CD14-positive monocyte (primary cell): ENCODE measurements around the gene HLA-G. TPM values are rescaled to one million over a fixed set of nuclear protein-coding genes. Genes with fewer than 3 reads are reported as not detected.

ENCODE experiments used
- DNase-seq, 3 donors: peaks; one replicate each; pipeline ENCODE4 v3.0.0-alpha.2; 2011 to 2022
- H2AFZ ChIP-seq: 2 replicates; pipeline ENCODE4 v1.6.0; 2012; ENCODE audit warnings: mild to moderate bottlenecking, low read depth, low read length, inconsistent platforms; ENCODE audit not compliant: insufficient read depth, poor library complexity, severe bottlenecking
- H3K27ac ChIP-seq, 2 donors: 1 replicate in 1 of 2; 2 replicates in 1 of 2; pipeline ENCODE4 v1.5.1; 2012 to 2013; ENCODE audit warnings: low read length in 2 of 2, control low read depth in 1 of 2, inconsistent platforms in 1 of 2, low read depth in 1 of 2, mild to moderate bottlenecking in 1 of 2
- H3K27me3 ChIP-seq, 2 donors: one replicate each; pipeline versions ENCODE4 v1.6.0 to v1.6.1; 2011 to 2013; ENCODE audit warnings: low read length in 2 of 2; ENCODE audit not compliant: control insufficient read depth in 2 of 2, insufficient read depth in 2 of 2
- H3K36me3 ChIP-seq, 2 donors: replicated peaks in 1 of 2; 1 replicate in 1 of 2; 2 replicates in 1 of 2; pipeline versions ENCODE4 v1.5.1 to v1.6.1; 2012 to 2013; ENCODE audit warnings: low read length in 2 of 2, control low read depth in 1 of 2, inconsistent platforms in 1 of 2, mild to moderate bottlenecking in 1 of 2; ENCODE audit not compliant: insufficient read depth in 2 of 2, control insufficient read depth in 1 of 2
- H3K4me1 ChIP-seq, 2 donors: 1 replicate in 1 of 2; 2 replicates in 1 of 2; pipeline versions ENCODE4 v1.5.1 to v1.6.1; 2012 to 2013; ENCODE audit warnings: low read length in 2 of 2, control low read depth in 1 of 2, inconsistent platforms in 1 of 2, mild to moderate bottlenecking in 1 of 2, moderate library complexity in 1 of 2; ENCODE audit not compliant: insufficient read depth in 2 of 2, control insufficient read depth in 1 of 2
- H3K4me2 ChIP-seq: replicated peaks from 2 replicates; pipeline ENCODE3; 2012; ENCODE audit warnings: low read length, moderate library complexity, mild to moderate bottlenecking; ENCODE audit not compliant: poor library complexity, severe bottlenecking; ENCODE audit errors: extremely low read depth
- H3K4me3 ChIP-seq, 3 experiments: fragments of 200-600 bp in 1 of 3; sonication (generic) in 1 of 3; replicated peaks in 1 of 3; 1 replicate in 2 of 3; 2 replicates in 1 of 3; pipeline ENCODE4 v1.5.1; 2011 to 2013; ENCODE audit warnings: low read length in 3 of 3, mild to moderate bottlenecking in 3 of 3, control low read depth in 2 of 3, low read depth in 2 of 3, inconsistent platforms in 1 of 3, moderate library complexity in 1 of 3
- H3K79me2 ChIP-seq: 2 replicates; pipeline ENCODE4 v1.6.0; 2012; ENCODE audit warnings: mild to moderate bottlenecking, control low read depth, inconsistent platforms, low read length, moderate library complexity; ENCODE audit not compliant: insufficient read depth
- H3K9ac ChIP-seq: 2 replicates; pipeline ENCODE4 v1.6.0; 2017; ENCODE audit warnings: low read length, mild to moderate bottlenecking; ENCODE audit not compliant: insufficient read depth, poor library complexity, severe bottlenecking
- H3K9me3 ChIP-seq, 2 donors: replicated peaks in 1 of 2; 1 replicate in 1 of 2; 2 replicates in 1 of 2; pipeline versions ENCODE4 v1.5.1 to v1.6.1; 2012 to 2013; ENCODE audit warnings: low read length in 2 of 2, control low read depth in 1 of 2; ENCODE audit not compliant: control insufficient read depth in 1 of 2, insufficient read depth in 1 of 2
- H4K20me1 ChIP-seq: 2 replicates; pipeline ENCODE4 v1.6.0; 2012; ENCODE audit warnings: mild to moderate bottlenecking, low read length, control low read depth, moderate library complexity; ENCODE audit not compliant: insufficient read depth
- H3K27ac Mint-ChIP-seq, 7 donors: one replicate each; pipeline ENCODE4 v1.8.0; 2020; ENCODE audit warnings: mild to moderate bottlenecking in 7 of 7, mixed read lengths in 7 of 7, moderate library complexity in 6 of 7, inconsistent platforms in 2 of 7
- H3K27me3 Mint-ChIP-seq, 3 donors: one replicate each; pipeline ENCODE4 v1.8.0; 2021 to 2022; ENCODE audit warnings: low read depth in 3 of 3, mild to moderate bottlenecking in 3 of 3, mixed read lengths in 3 of 3, moderate library complexity in 3 of 3, inconsistent platforms in 1 of 3
- H3K36me3 Mint-ChIP-seq, 2 donors: one replicate each; pipeline ENCODE4 v1.8.0; 2020; ENCODE audit warnings: mixed read lengths in 2 of 2, inconsistent platforms in 1 of 2, mild to moderate bottlenecking in 1 of 2
- H3K4me1 Mint-ChIP-seq: one replicate; pipeline ENCODE4 v1.8.0; 2020; ENCODE audit warnings: mild to moderate bottlenecking, mixed read lengths
- H3K4me3 Mint-ChIP-seq, 2 donors: one replicate each; pipeline ENCODE4 v1.8.0; 2020; ENCODE audit warnings: mild to moderate bottlenecking in 2 of 2, mixed read lengths in 2 of 2, moderate library complexity in 1 of 2
- H3K9me3 Mint-ChIP-seq, 7 donors: one replicate each; pipeline ENCODE4 v1.8.0; 2020 to 2022; ENCODE audit warnings: mixed read lengths in 7 of 7, mild to moderate bottlenecking in 6 of 7, moderate library complexity in 6 of 7, inconsistent platforms in 2 of 7
- WGBS: methylation state at CpG from one replicate; pipeline ENCODE4 v1.1.5; 2013; ENCODE audit warnings: missing lambda C conversion rate; ENCODE audit not compliant: insufficient coverage; 5-methylcytosine and 5-hydroxymethylcytosine counted together
- intact Hi-C, 2 donors: fragments of 100-400 bp; cut with micrococcal nuclease; formaldehyde crosslinking; loops; one replicate each; pipeline versions ENCODE4 v1.15.0 to v1.15.1; 2023
- polyA plus RNA-seq, 3 donors: library from polyadenylated mRNA; depleted of rRNA in 1 of 3; unstranded in 2 of 3; stranded (reverse) in 1 of 3; fragments of 300-500 nt in 2 of 3; fragments of >200 nt in 1 of 3; fragmentation: Illumina TruSeq in 2 of 3; gene quantifications; 1 replicate in 2 of 3; 2 replicates in 1 of 3; pipeline ENCODE4 v1.2.3, GENCODE V29; 2012 to 2021
- TF ChIP-seq, protein P1 (sequence below): fragments of 200-600 bp; IDR thresholded peaks from one replicate; pipeline ENCODE4 v1.8.0; 2022; ENCODE audit warnings: antibody characterized with exemption, mild to moderate bottlenecking

The HLA-G gene
- polyA plus RNA-seq, 3 donors: 0.12 to 2.3 (median 0.89) TPM

DNA sequence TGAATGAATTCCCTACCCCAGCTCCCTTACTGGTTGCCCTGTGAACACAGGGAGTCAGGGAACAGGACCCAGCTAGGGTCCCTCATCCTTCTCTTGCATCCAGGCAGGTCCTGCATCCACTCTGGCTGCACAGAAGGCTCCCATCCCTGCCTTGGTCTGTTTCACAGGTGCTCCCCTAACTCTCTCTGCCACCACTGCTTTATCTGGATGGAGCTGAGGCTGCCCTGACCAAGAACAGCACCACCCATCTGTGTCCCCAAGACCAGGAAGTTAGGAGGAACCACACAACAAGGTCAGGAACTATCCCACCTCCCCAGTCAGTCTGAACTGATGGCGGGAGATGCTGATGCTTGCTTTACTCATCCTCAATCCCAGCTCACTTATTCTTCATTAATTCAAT is 16.2 kb upstream of the HLA-G start:
- no peaks in the 10 kb centered on the region for H3K36me3 ChIP-seq
- H3K9me3 ChIP-seq: no peaks in the 10 kb centered on the region
- no peak overlapping the region for H2AFZ ChIP-seq
- peaks cover 8 to 30% (median 30%) of the 10 kb centered on the region in 3 donors for H3K27me3 Mint-ChIP-seq
- H3K4me2 ChIP-seq: no peak overlapping the region
- H4K20me1 ChIP-seq: no peaks in the 10 kb centered on the region
- no peaks in the 10 kb centered on the region for H3K36me3 Mint-ChIP-seq
- intact Hi-C loops: no loop called here
- peak overlapping the region in 1 of 7 donors; percentile 1 for H3K27ac Mint-ChIP-seq
- no peak overlapping the region for H3K27ac ChIP-seq
- TF ChIP-seq, protein P1, sequence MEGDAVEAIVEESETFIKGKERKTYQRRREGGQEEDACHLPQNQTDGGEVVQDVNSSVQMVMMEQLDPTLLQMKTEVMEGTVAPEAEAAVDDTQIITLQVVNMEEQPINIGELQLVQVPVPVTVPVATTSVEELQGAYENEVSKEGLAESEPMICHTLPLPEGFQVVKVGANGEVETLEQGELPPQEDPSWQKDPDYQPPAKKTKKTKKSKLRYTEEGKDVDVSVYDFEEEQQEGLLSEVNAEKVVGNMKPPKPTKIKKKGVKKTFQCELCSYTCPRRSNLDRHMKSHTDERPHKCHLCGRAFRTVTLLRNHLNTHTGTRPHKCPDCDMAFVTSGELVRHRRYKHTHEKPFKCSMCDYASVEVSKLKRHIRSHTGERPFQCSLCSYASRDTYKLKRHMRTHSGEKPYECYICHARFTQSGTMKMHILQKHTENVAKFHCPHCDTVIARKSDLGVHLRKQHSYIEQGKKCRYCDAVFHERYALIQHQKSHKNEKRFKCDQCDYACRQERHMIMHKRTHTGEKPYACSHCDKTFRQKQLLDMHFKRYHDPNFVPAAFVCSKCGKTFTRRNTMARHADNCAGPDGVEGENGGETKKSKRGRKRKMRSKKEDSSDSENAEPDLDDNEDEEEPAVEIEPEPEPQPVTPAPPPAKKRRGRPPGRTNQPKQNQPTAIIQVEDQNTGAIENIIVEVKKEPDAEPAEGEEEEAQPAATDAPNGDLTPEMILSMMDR: no peak
- no peak for DNase-seq
- peaks cover 11 to 24% of the 10 kb centered on the region in 2 donors for H3K27me3 ChIP-seq
- 94% methylated on average over 1 of the region's 1 CpG for WGBS
- no peak overlapping the region for H3K4me3 ChIP-seq
- no peak overlapping the region for H3K9ac ChIP-seq
- no peak overlapping the region for H3K4me3 Mint-ChIP-seq
- H3K9me3 Mint-ChIP-seq: no peaks in the 10 kb centered on the region
- H3K4me1 Mint-ChIP-seq: peaks cover 6% of the 10 kb centered on the region
- no peaks in the 10 kb centered on the region for H3K4me1 ChIP-seq
- H3K79me2 ChIP-seq: no peaks in the 10 kb centered on the region

DNA sequence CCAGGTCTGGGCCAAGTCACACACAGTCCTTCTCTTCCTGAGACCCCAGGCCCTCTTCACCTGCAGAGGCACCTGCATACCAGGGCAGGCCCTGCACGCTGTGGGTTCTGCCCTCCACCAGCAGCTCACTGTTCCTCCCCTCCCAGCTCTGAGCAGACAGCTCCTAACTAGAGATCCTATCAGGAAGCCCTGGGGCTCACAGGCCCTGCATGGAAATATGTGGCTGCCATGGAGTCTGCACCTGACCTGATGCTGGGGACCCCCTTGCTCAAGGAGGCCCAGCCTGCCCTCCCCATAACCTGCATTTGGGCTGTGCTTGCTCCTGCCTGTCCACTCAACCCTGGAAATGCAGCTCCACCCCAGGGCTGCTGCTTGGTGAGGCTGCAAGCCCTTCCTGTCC is 14.6 kb upstream of the HLA-G start:
- Histone ChIP-seq H3K79me2 (no peaks in the 10 kb centered on the region), H4K20me1 (no peaks in the 10 kb centered on the region), H3K27ac (no peak overlapping the region), H3K27me3 (peaks cover 6 to 11% of the 10 kb centered on the region in 2 donors), H2AFZ (no peak overlapping the region), H3K9me3 (no peaks in the 10 kb centered on the region), H3K4me3 (no peak overlapping the region), H3K36me3 (no peaks in the 10 kb centered on the region), H3K4me2 (no peak overlapping the region), H3K4me1 (no peaks in the 10 kb centered on the region), H3K9ac (no peak overlapping the region)
- TF ChIP-seq, protein P1: no peak
- 0% methylated on average over 1 of the region's 1 CpG for WGBS
- H3K4me3 Mint-ChIP-seq: no peak overlapping the region
- H3K9me3 Mint-ChIP-seq: no peaks in the 10 kb centered on the region
- H3K27me3 Mint-ChIP-seq: peaks cover 2 to 17% (median 16%) of the 10 kb centered on the region in 3 donors
- intact Hi-C loops: no loop called here
- H3K27ac Mint-ChIP-seq: no peak overlapping the region
- H3K4me1 Mint-ChIP-seq: peaks cover 6% of the 10 kb centered on the region
- no peak for DNase-seq
- H3K36me3 Mint-ChIP-seq: no peaks in the 10 kb centered on the region
